GM19438 (cell line): ENCODE results near the gene TUBGCP2.

Experiments used
- ATAC-seq: cut with Tn5 transposase; IDR thresholded peaks from one replicate; pipeline ENCODE4 v1.9.1; 2021; ENCODE audit warnings: low read depth; ENCODE audit not compliant: unreplicated experiment

TUBGCP2 gene

GRCh38 chr10:133344236-133344635 lies 35.6 kb upstream of the TUBGCP2 start:
- no peak for ATAC-seq

- no peak for ATAC-seq
Observed at GRCh38 chr10:133343558-133343957, 34.9 kb upstream of the TUBGCP2 start.

DNA sequence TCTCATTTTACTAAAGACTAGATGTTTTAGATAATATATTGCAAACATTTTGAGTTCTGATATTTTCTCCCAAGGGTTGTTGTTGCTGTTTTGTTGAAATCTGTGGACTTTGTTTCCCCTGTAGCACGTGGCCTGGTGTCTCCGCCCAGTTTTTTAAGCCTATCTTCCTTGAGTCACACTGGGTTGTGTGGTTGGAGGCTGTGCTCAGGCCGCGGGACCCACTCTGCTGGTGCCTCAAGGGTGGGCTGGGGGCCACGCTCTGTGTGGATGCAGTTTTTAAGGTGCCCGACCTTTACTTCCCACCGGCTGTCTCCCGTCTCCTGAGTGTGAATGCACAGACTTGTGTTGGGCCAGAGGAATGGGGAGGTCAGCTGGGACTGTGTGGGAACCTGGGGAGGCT lies 34.3 kb upstream of the TUBGCP2 start:
- ATAC-seq, result no peak

DNA sequence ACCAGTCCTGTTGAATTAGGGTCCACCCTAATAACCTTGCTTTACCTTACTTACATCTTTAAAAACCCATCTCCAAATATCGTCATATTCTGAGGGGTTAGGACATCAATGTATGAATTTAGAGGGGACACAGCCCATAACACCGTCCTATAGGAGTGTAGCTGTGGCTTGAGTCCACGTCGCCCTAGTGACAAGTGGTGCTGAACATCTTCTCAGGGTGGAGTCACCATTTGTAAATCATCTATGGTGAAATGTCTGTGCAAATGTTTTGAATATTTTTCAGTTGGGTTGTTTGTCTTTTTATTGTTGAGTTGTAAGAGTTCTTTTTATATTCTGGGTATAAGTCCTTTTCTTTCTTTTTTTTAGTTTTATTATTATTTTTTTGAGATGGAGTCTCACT lies 33.3 kb upstream of the TUBGCP2 start:
- no peak for ATAC-seq

GRCh38 chr10:133339708-133340380 lies 31.2 kb upstream of the TUBGCP2 start:
- ATAC-seq, result no peak

DNA sequence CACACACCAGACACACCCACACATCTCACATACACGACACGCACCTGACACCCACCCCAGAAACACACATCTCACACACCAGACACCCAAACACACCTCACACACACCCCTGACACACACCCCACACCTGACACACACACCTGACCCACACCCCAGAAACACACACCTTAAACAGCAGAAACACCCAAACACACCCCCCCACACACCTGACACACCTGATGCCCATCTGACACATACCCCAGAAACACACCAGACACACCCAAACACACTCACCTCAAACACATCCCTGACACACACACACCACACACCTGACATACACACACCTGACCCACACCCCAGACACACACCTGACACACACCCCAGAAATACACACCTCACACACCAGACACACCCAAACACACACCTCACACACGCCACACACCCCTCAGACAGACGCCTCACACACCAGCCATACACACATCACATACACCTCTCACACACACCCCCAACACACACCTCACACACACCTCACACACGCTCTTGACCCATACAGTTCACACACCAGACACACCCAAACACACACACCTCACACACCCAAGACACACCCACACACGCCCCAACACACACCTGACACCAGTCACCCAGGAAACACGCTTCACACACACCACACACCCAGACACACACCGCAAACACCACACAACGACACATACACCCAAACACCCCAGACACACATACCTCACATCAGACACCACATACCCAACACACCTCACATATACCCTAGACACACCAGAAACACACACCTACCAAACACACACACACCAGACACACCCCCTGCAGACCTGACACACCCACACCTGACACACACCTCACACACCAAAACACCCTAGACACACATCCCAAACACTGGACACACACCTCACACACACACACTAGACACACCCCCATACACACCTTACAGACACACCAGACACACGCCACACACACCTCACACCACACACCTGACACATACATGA lies 29.7 kb upstream of the TUBGCP2 start:
- no peak for ATAC-seq

- ATAC-seq, result no peak
Observed at GRCh38 chr10:133337370-133337725, 28.7 kb upstream of the TUBGCP2 start.

- no peak for ATAC-seq
Observed at GRCh38 chr10:133336577-133337369, 28.1 kb upstream of the TUBGCP2 start, which contains the start of gene CALY. Gene CALY (minus strand): TSS chr10:133336896. CDS start chr10:133328989, 7,907 bp downstream.

GRCh38 chr10:133336118-133336576 lies 27.5 kb upstream of the TUBGCP2 start:
- no peak for ATAC-seq

DNA sequence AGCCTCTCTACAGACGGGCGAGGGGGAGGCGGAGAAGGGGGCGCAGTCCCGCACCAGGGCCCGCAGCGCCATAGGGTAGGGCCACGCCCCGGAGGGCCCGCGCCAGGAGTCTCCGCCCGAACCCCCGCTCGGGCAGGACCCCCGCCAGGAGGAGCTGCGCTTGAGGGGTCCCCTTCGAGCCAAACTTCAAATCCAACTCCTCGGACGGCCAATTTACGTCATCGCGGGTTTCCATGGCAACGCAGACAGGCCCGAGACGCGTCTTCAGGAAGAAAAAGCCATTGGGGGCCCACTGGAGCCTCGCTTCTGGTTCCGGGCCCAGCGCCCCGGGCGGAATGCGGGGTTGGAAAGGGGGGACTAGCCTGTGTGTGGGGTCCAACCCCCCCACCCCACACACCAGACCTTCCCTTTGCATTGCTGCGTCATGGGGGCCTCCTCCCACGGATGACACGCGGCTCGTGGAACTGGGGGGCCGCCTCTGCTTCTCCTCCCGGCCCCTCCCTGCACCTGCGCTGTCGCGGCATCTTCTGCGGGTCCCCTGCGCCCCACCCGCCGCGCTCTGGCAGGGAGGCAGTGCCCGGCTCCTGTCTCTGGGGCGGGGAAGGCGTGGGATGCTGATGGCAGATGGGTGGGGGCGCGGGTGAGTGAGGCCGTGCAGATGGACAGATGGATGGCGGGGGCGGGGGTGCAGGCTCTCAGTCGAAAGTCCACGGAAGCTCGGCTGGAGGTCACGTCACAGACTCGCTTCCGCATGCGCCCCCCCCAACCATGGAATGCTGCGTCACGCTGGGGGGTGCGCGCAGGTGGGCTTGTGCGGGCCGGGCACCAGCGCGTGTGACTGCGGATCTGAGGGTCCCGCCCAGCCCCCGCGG lies 26.8 kb upstream of the TUBGCP2 start:
- no peak for ATAC-seq

DNA sequence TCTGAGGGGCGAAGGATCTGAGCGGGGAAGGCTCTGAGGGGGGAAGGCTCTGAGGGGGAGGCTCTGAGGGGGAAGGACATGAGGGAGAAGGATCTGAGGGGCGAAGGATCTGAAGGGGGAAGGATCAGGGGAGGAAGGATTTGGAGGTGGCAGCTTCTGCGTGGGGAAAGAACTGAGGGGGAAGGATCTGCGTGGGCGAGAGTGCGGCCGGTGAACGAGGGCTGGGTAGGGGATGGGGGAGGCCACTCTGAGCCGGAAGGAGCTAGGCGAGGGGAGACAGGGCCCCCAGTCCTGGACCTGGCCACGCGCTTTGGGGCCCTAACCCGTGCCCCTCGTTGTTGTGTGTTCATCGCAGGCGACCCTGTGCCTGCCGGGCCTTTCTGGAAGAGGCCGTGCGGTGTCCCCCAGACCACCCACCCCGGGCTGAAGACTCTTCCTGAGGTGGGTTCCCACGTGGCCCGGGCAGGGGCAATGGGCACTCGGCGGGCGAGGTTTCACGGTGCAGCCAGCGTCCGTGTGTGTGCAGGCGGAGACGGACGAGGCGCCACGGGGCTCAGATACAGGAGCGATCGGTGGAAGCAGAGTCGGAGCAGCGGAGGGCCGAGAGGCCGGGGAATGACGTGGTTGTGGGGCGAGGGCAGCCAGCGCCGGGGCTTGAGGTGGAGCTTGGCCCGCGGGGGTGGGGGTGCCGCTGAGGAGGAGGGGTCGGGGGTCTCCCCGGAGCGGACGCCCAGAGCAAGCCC lies 26.0 kb upstream of the TUBGCP2 start:
- no peak for ATAC-seq

GRCh38 chr10:133332936-133333699 lies 24.4 kb upstream of the TUBGCP2 start:
- no peak for ATAC-seq

DNA sequence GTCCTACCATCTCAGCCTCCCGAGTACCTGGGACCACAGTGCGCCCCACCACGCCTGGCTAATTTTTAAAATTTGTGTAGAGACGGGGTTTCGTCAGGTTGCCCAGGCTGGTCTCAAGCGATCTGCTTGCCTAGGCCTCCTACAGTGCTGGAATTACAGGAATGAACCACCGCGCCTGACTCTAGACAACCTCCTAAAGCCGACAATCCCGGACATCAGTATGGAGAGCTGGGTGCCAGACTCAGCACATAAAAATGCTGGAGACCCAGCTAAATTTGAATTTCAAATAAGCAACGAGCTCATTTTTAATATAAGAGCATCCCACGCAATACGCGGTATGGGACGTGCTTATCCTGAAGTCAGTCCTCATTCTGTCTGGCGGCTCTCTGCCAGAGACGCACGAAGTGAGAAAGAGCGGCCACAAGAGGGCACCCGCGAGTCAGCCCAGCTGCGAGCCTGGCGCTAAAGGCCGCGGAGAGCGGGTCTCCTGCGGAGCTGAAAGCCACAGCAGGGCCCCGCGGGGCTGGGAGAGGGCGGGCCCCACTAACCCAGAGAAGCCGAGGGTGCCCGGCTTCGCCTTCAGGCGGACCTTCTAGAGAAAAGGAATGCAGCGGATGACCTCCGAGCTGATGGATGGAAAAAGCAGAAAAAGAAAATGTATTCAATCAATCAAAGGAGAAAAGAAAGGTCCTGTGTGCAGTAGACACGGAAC lies 21.0 kb upstream of the TUBGCP2 start:
- peak; percentile 78 for ATAC-seq

DNA sequence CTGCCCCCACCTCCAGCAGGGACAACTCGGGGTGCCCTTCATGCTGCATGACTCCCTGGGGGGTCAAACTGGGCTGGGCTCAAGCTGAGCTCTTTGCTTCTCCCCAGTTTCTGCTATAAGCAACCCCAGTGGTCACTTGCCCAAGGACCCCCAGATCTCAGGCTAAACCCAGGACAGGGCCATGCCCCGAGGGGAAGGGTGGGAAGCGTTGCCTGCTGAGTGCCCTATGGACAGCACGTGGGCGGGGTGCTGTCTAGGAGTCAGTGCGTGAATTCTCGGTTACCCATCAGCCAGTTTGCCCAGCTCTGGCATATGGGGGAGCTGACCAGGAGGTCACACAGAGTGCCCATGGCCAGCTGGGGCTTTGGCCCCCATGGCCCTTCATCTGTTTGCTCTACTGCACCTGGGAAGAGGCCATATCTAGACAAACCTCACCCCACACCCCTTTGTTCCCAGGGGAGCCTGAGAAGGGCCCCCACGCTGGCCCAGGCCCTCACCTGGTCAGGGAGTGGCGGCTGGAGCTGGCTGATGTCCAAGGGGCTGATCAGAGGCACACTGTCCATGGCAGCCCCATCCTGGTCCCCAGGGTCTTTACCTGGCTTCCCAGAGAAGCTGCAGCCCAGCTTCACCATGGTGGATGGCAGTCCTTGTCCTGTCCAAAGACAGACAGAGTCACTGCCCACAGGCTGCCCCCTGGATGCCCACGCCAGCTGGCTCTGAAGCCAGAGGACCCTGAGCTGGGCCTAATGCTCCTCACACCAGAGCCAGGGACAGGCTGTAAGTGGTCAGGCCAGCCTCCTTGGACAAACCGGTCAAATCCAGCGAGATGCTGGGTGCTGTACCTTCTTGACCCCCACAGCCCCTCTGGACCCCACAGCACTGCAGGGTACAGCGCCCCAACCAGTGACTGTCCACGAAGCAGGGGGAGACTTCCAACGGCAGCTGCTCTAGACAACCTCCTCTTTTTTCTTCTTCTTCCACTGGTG lies 20.0 kb upstream of the TUBGCP2 start:
- ATAC-seq, result no peak

GRCh38 chr10:133327651-133328357 lies 19.1 kb upstream of the TUBGCP2 start:
- ATAC-seq, result no peak
